SH-SY5Y (cell line): ENCODE results near the gene COL25A1.

ENCODE experiments used
- GATA2 ChIP-seq: IDR thresholded peaks from 2 replicates; pipeline ENCODE4 v1.6.1; 2011; ENCODE audit warnings: mild to moderate bottlenecking, low read depth, low read length
- GATA3 ChIP-seq: IDR thresholded peaks from 2 replicates; pipeline ENCODE4 v1.6.1; 2011; ENCODE audit warnings: low read depth, mild to moderate bottlenecking, low read length, moderate library complexity

DNA sequence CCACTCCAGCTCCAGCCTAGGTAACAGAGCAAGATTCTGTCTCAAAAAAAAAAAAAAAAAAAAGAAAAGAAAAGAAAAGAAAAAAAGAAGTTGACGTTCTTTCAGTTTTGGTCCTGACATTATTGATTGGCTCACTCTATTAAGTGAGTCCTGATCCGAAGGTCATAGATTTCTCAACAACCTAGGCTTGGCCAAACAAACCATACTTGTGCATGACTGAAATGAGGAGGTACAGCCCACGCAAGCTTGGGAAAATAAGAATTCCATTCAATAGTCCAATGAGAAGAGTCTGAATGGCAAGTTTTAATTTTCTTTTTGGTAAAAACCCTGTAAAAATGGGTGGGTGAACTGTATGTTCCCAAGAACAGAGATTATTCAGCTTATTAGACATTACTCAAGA lies 536.4 kb downstream of the COL25A1 start:
- TF ChIP-seq GATA2 (no peak), GATA3 (no peak)
